OCI-LY3 (cell line): ENCODE results near the gene PAX6.

Source experiments
- H2AFZ ChIP-seq: fragments of 200-600, 300-600 bp; shearing (Covaris generic); 2 replicates; pipeline ENCODE4 v1.6.0; 2014; ENCODE audit warnings: antibody characterized with exemption, low read depth, low read length
- H3K27ac ChIP-seq: fragments of 200-600, 300-600 bp; sonication (generic); 2 replicates; pipeline ENCODE4 v1.5.1; 2014; ENCODE audit warnings: mild to moderate bottlenecking, low read length, moderate library complexity, mixed read lengths
- H3K27me3 ChIP-seq: fragments of 200-600, 300-600 bp; sonication (generic); 2 replicates; pipeline ENCODE4 v1.6.1; 2014; ENCODE audit warnings: low read depth, low read length, mixed read lengths
- H3K36me3 ChIP-seq: fragments of 200-600, 300-600 bp; sonication (generic); replicated peaks from 2 replicates; pipeline ENCODE3; 2014; ENCODE audit warnings: low read depth, low read length, mixed read lengths
- H3K4me1 ChIP-seq: fragments of 300-600, 200-600 bp; sonication (generic); 2 replicates; pipeline ENCODE4 v1.6.1; 2014; ENCODE audit warnings: low read length, mixed read lengths
- H3K4me2 ChIP-seq: fragments of 200-600, 300-600 bp; sonication (generic); 2 replicates; pipeline ENCODE4 v1.6.1; 2014; ENCODE audit warnings: low read length, mixed read lengths
- H3K4me3 ChIP-seq: fragments of 300-600, 200-600 bp; sonication (generic); 2 replicates; pipeline ENCODE4 v1.5.1; 2014; ENCODE audit warnings: antibody characterized with exemption, mild to moderate bottlenecking, low read length, moderate library complexity
- H3K79me2 ChIP-seq: fragments of 300-600, 200-600 bp; shearing (Covaris generic); 2 replicates; pipeline ENCODE4 v1.6.1; 2014; ENCODE audit warnings: mild to moderate bottlenecking, low read length, mixed read lengths
- H3K9ac ChIP-seq: fragments of 300-600, 200-600 bp; shearing (Covaris generic); 2 replicates; pipeline ENCODE4 v1.6.0; 2014; ENCODE audit warnings: mild to moderate bottlenecking, low read length, moderate library complexity
- H3K9me3 ChIP-seq: fragments of 200-600, 300-600 bp; shearing (Covaris generic); 2 replicates; pipeline ENCODE4 v1.6.1; 2014; ENCODE audit warnings: low read length, mixed read lengths; ENCODE audit not compliant: insufficient read depth
- H4K20me1 ChIP-seq: fragments of 200-600, 300-600 bp; sonication (generic); 2 replicates; pipeline ENCODE4 v1.6.1; 2016; ENCODE audit warnings: low read length, mixed read lengths; ENCODE audit not compliant: insufficient read depth
- EZH2phosphoT487 ChIP-seq: fragments of 200-600 bp; shearing (Covaris generic); IDR thresholded peaks from 2 replicates; pipeline ENCODE4 v1.6.1; 2018; ENCODE audit warnings: antibody characterized with exemption, mixed run types, low read depth
- TF ChIP-seq, protein P1 (sequence below): fragments of 200-600, 300-600 bp; sonication (generic); IDR thresholded peaks from 2 replicates; pipeline ENCODE4 v1.5.1; 2014; ENCODE audit warnings: antibody characterized with exemption, low read length, low read depth

Gene PAX6

GRCh38 chr11:31764261-31764660, 46.9 kb downstream of the PAX6 start:
- Histone ChIP-seq H3K4me3 (no peak overlapping the region), H3K79me2 (no peaks in the 10 kb centered on the region), H3K27ac (no peak overlapping the region), H4K20me1 (no peaks in the 10 kb centered on the region), H3K27me3 (no peaks in the 10 kb centered on the region), H3K9ac (no peak overlapping the region), H2AFZ (no peak overlapping the region), H3K4me1 (no peaks in the 10 kb centered on the region), H3K9me3 (no peaks in the 10 kb centered on the region), H3K4me2 (no peak overlapping the region), H3K36me3 (no peaks in the 10 kb centered on the region)
- TF ChIP-seq, protein P1, sequence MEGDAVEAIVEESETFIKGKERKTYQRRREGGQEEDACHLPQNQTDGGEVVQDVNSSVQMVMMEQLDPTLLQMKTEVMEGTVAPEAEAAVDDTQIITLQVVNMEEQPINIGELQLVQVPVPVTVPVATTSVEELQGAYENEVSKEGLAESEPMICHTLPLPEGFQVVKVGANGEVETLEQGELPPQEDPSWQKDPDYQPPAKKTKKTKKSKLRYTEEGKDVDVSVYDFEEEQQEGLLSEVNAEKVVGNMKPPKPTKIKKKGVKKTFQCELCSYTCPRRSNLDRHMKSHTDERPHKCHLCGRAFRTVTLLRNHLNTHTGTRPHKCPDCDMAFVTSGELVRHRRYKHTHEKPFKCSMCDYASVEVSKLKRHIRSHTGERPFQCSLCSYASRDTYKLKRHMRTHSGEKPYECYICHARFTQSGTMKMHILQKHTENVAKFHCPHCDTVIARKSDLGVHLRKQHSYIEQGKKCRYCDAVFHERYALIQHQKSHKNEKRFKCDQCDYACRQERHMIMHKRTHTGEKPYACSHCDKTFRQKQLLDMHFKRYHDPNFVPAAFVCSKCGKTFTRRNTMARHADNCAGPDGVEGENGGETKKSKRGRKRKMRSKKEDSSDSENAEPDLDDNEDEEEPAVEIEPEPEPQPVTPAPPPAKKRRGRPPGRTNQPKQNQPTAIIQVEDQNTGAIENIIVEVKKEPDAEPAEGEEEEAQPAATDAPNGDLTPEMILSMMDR = no peak
- TF ChIP-seq EZH2phosphoT487 = no peak

- Histone ChIP-seq H3K9me3 (no peaks in the 10 kb centered on the region), H2AFZ (no peak overlapping the region), H3K27ac (no peak overlapping the region), H3K36me3 (no peaks in the 10 kb centered on the region), H3K4me1 (no peaks in the 10 kb centered on the region), H3K79me2 (no peaks in the 10 kb centered on the region), H4K20me1 (no peaks in the 10 kb centered on the region), H3K4me2 (no peak overlapping the region), H3K27me3 (no peaks in the 10 kb centered on the region), H3K9ac (no peak overlapping the region), H3K4me3 (no peak overlapping the region)
- TF ChIP-seq EZH2phosphoT487 = no peak
- TF ChIP-seq, protein P1 = no peak
Measured at GRCh38 chr11:31763296-31763695, 47.8 kb downstream of the PAX6 start.

DNA sequence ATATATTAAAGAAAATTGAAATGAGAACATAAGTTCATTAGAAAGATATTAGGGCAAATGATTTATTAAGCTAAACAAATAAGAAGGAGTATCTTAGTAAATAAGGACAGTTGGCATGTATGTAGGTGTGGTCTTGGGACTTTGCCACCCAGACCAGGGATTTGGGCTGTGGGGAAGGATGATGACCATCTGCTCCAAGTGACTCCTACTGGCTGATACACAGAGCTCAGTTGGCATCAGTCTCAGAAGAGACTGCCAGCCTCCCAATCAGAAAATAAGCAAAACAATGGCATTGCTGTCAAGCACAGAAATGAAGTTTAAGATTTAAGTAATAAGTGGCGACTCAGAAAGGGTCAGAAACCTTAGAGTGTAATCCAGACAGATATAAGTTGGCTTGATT, 49.5 kb downstream of the PAX6 start:
- no peak overlapping the region for H3K4me3 ChIP-seq
- H3K79me2 ChIP-seq = no peaks in the 10 kb centered on the region
- H4K20me1 ChIP-seq = no peaks in the 10 kb centered on the region
- no peaks in the 10 kb centered on the region for H3K9me3 ChIP-seq
- H3K27me3 ChIP-seq = no peaks in the 10 kb centered on the region
- H3K4me1 ChIP-seq = no peaks in the 10 kb centered on the region
- no peaks in the 10 kb centered on the region for H3K36me3 ChIP-seq
- H3K27ac ChIP-seq = no peak overlapping the region
- H3K4me2 ChIP-seq = no peak overlapping the region
- no peak overlapping the region for H2AFZ ChIP-seq
- TF ChIP-seq, protein P1 = no peak
- H3K9ac ChIP-seq = no peak overlapping the region

DNA sequence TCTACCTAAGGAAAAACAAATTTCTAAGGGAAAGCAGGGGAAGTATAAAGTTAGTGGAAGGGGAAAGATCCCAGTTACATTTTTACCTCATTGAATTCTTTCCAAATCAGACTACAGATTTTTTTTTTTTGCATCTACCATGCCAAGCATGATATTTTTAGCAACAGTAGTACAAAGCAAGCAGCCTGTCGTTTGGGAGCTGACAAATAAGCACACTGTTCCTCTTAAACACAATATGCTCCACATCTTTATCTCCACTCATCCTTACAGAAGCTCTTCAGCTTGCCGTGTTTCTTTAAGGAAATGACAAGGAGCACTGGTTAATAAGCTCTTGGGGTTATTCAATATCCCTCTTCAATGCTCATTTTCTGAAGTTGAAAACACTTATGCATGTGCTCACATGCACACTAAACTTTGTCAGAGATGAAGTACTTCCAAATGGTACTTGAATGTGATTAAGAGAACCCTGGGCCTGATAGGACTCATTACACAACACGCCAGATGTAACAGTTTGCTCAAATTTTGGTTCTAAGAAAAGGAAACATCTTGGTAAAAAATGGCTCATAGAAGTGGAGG, 53.8 kb downstream of the PAX6 start:
- H3K9me3 ChIP-seq = no peaks in the 10 kb centered on the region
- H2AFZ ChIP-seq = no peak overlapping the region
- no peak overlapping the region for H3K27ac ChIP-seq
- H3K9ac ChIP-seq = no peak overlapping the region
- H3K79me2 ChIP-seq = no peaks in the 10 kb centered on the region
- no peaks in the 10 kb centered on the region for H3K4me1 ChIP-seq
- no peak overlapping the region for H3K4me3 ChIP-seq
- TF ChIP-seq EZH2phosphoT487 = no peak
- TF ChIP-seq, protein P1 = no peak
- no peaks in the 10 kb centered on the region for H3K36me3 ChIP-seq
- H3K27me3 ChIP-seq = no peaks in the 10 kb centered on the region
- no peaks in the 10 kb centered on the region for H4K20me1 ChIP-seq
- H3K4me2 ChIP-seq = no peak overlapping the region
